ENCODE data around the gene APPL2. TPM values are rescaled to one million over a fixed set of nuclear protein-coding genes. Genes with fewer than 3 reads are reported as not detected.
"Not testable (repeated sequence)": the region's sequence is repeated elsewhere in the genome, so short reads cannot be mapped to it uniquely, and the experiment has no call there.

Gene APPL2
- total and polyA plus RNA-seq, 4 experiments from 2014 or later = 8.8 to 61.0 (median 35.6) TPM

- H3K4me1 Mint-ChIP-seq; DNase-seq; POLR2A ChIA-PET (ENCODE audit: partially characterized antibody); intact Hi-C loops (cut with micrococcal nuclease); H3K9me3 Mint-ChIP-seq; H3K36me3 ChIP-seq (ENCODE audit: insufficient read depth, low read length); CTCF ChIA-PET (ENCODE audit: partially characterized antibody); H3K27ac ChIP-seq (ENCODE audit: low read depth, low read length); H3K27me3 Mint-ChIP-seq; H3K4me1 ChIP-seq (ENCODE audit: insufficient read depth, low read length); H3K4me3 ChIP-seq (ENCODE audit: low read length in 2 of 2); H3K9me3 ChIP-seq (ENCODE audit: control insufficient read depth in 1 of 2, low read length in 2 of 2); H3K36me3 Mint-ChIP-seq; H3K4me3 Mint-ChIP-seq; H3K27me3 ChIP-seq (ENCODE audit: insufficient read depth, low read length); H3K27ac Mint-ChIP-seq: not testable (repeated sequence)
These were observed 20.5 kb upstream of the APPL2 start for GRCh38 chr12:105256431-105256830.

GRCh38 chr12:105256011-105256410 is 20.0 kb upstream of the APPL2 start:
- no peaks in the 10 kb centered on the region for H3K27me3 ChIP-seq (ENCODE audit: insufficient read depth, low read length)
- Mint-ChIP-seq H3K4me3 (no peak overlapping the region), H3K36me3 (no peaks in the 10 kb centered on the region), H3K27ac (no peak overlapping the region), H3K4me1 (no peaks in the 10 kb centered on the region), H3K9me3 (no peaks in the 10 kb centered on the region), H3K27me3 (peaks cover 5 to 9% of the 10 kb centered on the region in 2 donors)
- ChIA-PET POLR2A (ENCODE audit: partially characterized antibody) (no interaction called here), CTCF (ENCODE audit: partially characterized antibody) (no interaction called here)
- H3K27ac ChIP-seq (ENCODE audit: low read depth, low read length) = no peak overlapping the region
- intact Hi-C loops (cut with micrococcal nuclease) = no loop called here
- no peaks in the 10 kb centered on the region for H3K36me3 ChIP-seq (ENCODE audit: insufficient read depth, low read length)
- no peaks in the 10 kb centered on the region for H3K9me3 ChIP-seq (ENCODE audit: control insufficient read depth in 1 of 2, low read length in 2 of 2)
- no peak for DNase-seq
- no peaks in the 10 kb centered on the region for H3K4me1 ChIP-seq (ENCODE audit: insufficient read depth, low read length)
- H3K4me3 ChIP-seq (ENCODE audit: low read length in 2 of 2) = no peak overlapping the region

GRCh38 chr12:105253866-105254513 is 18.0 kb upstream of the APPL2 start:
- Histone ChIP-seq H3K27me3 (ENCODE audit: insufficient read depth, low read length) (no peaks in the 10 kb centered on the region), H3K9me3 (ENCODE audit: control insufficient read depth in 1 of 2, low read length in 2 of 2) (no peaks in the 10 kb centered on the region), H3K27ac (ENCODE audit: low read depth, low read length) (no peak overlapping the region), H3K4me3 (ENCODE audit: low read length in 2 of 2) (no peak overlapping the region), H3K36me3 (ENCODE audit: insufficient read depth, low read length) (no peaks in the 10 kb centered on the region), H3K4me1 (ENCODE audit: insufficient read depth, low read length) (no peaks in the 10 kb centered on the region)
- Mint-ChIP-seq H3K9me3 (no peaks in the 10 kb centered on the region), H3K36me3 (no peaks in the 10 kb centered on the region), H3K4me1 (no peaks in the 10 kb centered on the region), H3K27me3 (peaks cover 0 to 3% of the 10 kb centered on the region in 2 donors), H3K27ac (no peak overlapping the region), H3K4me3 (no peak overlapping the region)
- ChIA-PET CTCF (ENCODE audit: partially characterized antibody) (no interaction called here), POLR2A (ENCODE audit: partially characterized antibody) (no interaction called here)
- DNase-seq = no peak
- intact Hi-C loops (cut with micrococcal nuclease) = no loop called here

GRCh38 chr12:105252901-105253300 is 16.9 kb upstream of the APPL2 start:
- no peaks in the 10 kb centered on the region for H3K36me3 Mint-ChIP-seq

GRCh38 chr12:105245776-105246427 is 9.9 kb upstream of the APPL2 start:
- H3K9me3 ChIP-seq (ENCODE audit: control insufficient read depth in 1 of 2, low read length in 2 of 2); H3K36me3 Mint-ChIP-seq; H3K27me3 ChIP-seq (ENCODE audit: insufficient read depth, low read length); intact Hi-C loops (cut with micrococcal nuclease); H3K27ac ChIP-seq (ENCODE audit: low read depth, low read length); H3K27ac Mint-ChIP-seq; H3K4me1 ChIP-seq (ENCODE audit: insufficient read depth, low read length); CTCF ChIA-PET (ENCODE audit: partially characterized antibody); H3K36me3 ChIP-seq (ENCODE audit: insufficient read depth, low read length); DNase-seq; POLR2A ChIA-PET (ENCODE audit: partially characterized antibody); H3K4me1 Mint-ChIP-seq; H3K27me3 Mint-ChIP-seq; H3K4me3 Mint-ChIP-seq; H3K4me3 ChIP-seq (ENCODE audit: low read length in 2 of 2); H3K9me3 Mint-ChIP-seq: not testable (repeated sequence)

More at GRCh38 chr12:105252901-105253300, 16.9 kb upstream of the APPL2 start:
- Mint-ChIP-seq H3K4me3 (no peak overlapping the region), H3K9me3 (no peaks in the 10 kb centered on the region), H3K27me3 (peaks cover 0 to 3% of the 10 kb centered on the region in 2 donors), H3K27ac (no peak overlapping the region), H3K4me1 (no peaks in the 10 kb centered on the region)
- H3K27ac ChIP-seq (ENCODE audit: low read depth, low read length) = no peak overlapping the region
- POLR2A ChIA-PET (ENCODE audit: partially characterized antibody) = no interaction called here
- H3K9me3 ChIP-seq (ENCODE audit: control insufficient read depth in 1 of 2, low read length in 2 of 2) = no peaks in the 10 kb centered on the region
- CTCF ChIA-PET (ENCODE audit: partially characterized antibody) = no interaction called here
- H3K4me3 ChIP-seq (ENCODE audit: low read length in 2 of 2) = no peak overlapping the region
- no peaks in the 10 kb centered on the region for H3K36me3 ChIP-seq (ENCODE audit: insufficient read depth, low read length)
- no peaks in the 10 kb centered on the region for H3K4me1 ChIP-seq (ENCODE audit: insufficient read depth, low read length)
- H3K27me3 ChIP-seq (ENCODE audit: insufficient read depth, low read length) = no peaks in the 10 kb centered on the region
- intact Hi-C loops (cut with micrococcal nuclease) = no loop called here
- DNase-seq = no peak

GRCh38 chr12:105245291-105245690 is 9.3 kb upstream of the APPL2 start:
- CTCF ChIA-PET (ENCODE audit: partially characterized antibody) = no interaction called here
- H3K4me1 Mint-ChIP-seq = peaks cover 0 to 2% (median 0%) of the 10 kb centered on the region in 4 donors
- intact Hi-C loops (cut with micrococcal nuclease) = no loop called here
- no peaks in the 10 kb centered on the region for H3K36me3 Mint-ChIP-seq
- Histone ChIP-seq H3K9me3 (ENCODE audit: control insufficient read depth in 1 of 2, low read length in 2 of 2) (no peaks in the 10 kb centered on the region), H3K27me3 (ENCODE audit: insufficient read depth, low read length) (no peaks in the 10 kb centered on the region), H3K27ac (ENCODE audit: low read depth, low read length) (no peak overlapping the region), H3K4me3 (ENCODE audit: low read length in 2 of 2) (no peak overlapping the region), H3K36me3 (ENCODE audit: insufficient read depth, low read length) (no peaks in the 10 kb centered on the region), H3K4me1 (ENCODE audit: insufficient read depth, low read length) (no peaks in the 10 kb centered on the region)
- H3K27me3 Mint-ChIP-seq = peaks cover 8 to 9% of the 10 kb centered on the region in 2 donors
- H3K27ac Mint-ChIP-seq = no peak overlapping the region
- no peak overlapping the region for H3K4me3 Mint-ChIP-seq
- POLR2A ChIA-PET (ENCODE audit: partially characterized antibody) = no interaction called here
- H3K9me3 Mint-ChIP-seq = peaks cover 0 to 6% (median 0%) of the 10 kb centered on the region in 8 donors
- DNase-seq = no peak

GRCh38 chr12:105240228-105240627 is 4.3 kb upstream of the APPL2 start:
- Mint-ChIP-seq H3K27ac (no peak overlapping the region), H3K4me3 (no peak overlapping the region), H3K9me3 (no peaks in the 10 kb centered on the region), H3K36me3 (peaks cover 0 to 2% of the 10 kb centered on the region in 2 donors), H3K4me1 (peaks cover 7 to 11% (median 8%) of the 10 kb centered on the region in 4 donors), H3K27me3 (peaks cover 4 to 6% of the 10 kb centered on the region in 2 donors)
- Histone ChIP-seq H3K27me3 (ENCODE audit: insufficient read depth, low read length) (no peaks in the 10 kb centered on the region), H3K4me3 (ENCODE audit: low read length in 2 of 2) (no peak overlapping the region), H3K27ac (ENCODE audit: low read depth, low read length) (no peak overlapping the region), H3K36me3 (ENCODE audit: insufficient read depth, low read length) (no peaks in the 10 kb centered on the region), H3K4me1 (ENCODE audit: insufficient read depth, low read length) (peaks cover 10% of the 10 kb centered on the region), H3K9me3 (ENCODE audit: control insufficient read depth in 1 of 2, low read length in 2 of 2) (no peaks in the 10 kb centered on the region)
- CTCF ChIA-PET (ENCODE audit: partially characterized antibody) = no interaction called here
- POLR2A ChIA-PET (ENCODE audit: partially characterized antibody) = no interaction called here
- DNase-seq = no peak
- intact Hi-C loops (cut with micrococcal nuclease) = no loop called here
